Stimulated activated CD8-positive, alpha-beta memory T cell treated with anti-CD3 and anti-CD28 coated beads, Interleukin-15, amount 100 ng/mL, for 24 hours (primary cell): Measurements from ENCODE around the gene ATP1B1.
"Not testable (repeated sequence)": the region's sequence is repeated elsewhere in the genome, so short reads cannot be mapped to it uniquely, and the experiment has no call there.

Source experiments
- DNase-seq: peaks from one replicate; pipeline ENCODE4 v3.0.0-alpha.2; 2020; ENCODE audit warnings: low read depth

The ATP1B1 gene

DNA sequence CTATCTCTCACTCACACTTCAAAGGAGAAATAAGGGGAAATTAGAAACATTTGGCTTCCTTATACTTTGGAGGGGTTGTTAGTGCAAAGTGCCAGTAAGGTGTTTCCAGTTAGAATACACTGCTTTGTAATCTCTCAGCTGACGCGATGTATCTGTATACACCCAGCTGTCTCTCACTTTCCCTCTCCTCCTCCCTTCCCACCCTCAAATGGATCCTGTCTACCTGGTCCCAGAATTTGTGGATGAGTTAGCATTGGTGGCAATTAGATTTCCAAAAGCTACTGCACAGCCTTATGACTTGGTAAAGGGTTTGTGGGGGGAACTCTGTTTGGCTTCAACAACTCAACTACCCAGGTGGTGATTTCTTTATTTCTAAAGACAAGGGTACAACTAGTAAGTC, 10.5 kb downstream of the ATP1B1 start:
- DNase-seq: no peak

DNA sequence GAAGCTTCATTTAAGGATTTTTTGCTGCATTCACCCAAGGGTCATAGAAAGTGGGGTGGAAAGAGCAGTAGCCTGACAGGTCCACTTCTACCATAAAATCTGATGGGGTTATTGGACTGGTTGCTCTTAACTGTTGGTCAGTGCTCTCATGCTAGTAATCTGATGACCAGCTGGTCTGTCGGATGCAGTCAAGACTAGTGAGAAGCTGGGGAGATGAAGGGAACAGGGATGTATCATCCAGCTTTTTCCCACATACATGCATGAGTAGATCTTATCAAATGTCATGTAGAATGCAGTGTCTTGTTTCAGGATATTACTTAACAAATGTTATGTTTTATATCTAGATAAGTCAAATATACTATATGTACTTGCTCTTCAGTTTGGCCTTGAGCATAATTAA, 11.1 kb downstream of the ATP1B1 start:
- no peak for DNase-seq

- no peak for DNase-seq
Measured at GRCh38 chr1:169118227-169118626, 11.7 kb downstream of the ATP1B1 start.

GRCh38 chr1:169119405-169119804, 12.9 kb downstream of the ATP1B1 start:
- DNase-seq: no peak

GRCh38 chr1:169120066-169120465, 13.6 kb downstream of the ATP1B1 start:
- no peak for DNase-seq

GRCh38 chr1:169121146-169121923, 14.8 kb downstream of the ATP1B1 start:
- DNase-seq: no peak

- no peak for DNase-seq
Measured at GRCh38 chr1:169122976-169123375, 16.5 kb downstream of the ATP1B1 start.

GRCh38 chr1:169124459-169124858, 18.0 kb downstream of the ATP1B1 start:
- no peak for DNase-seq

DNA sequence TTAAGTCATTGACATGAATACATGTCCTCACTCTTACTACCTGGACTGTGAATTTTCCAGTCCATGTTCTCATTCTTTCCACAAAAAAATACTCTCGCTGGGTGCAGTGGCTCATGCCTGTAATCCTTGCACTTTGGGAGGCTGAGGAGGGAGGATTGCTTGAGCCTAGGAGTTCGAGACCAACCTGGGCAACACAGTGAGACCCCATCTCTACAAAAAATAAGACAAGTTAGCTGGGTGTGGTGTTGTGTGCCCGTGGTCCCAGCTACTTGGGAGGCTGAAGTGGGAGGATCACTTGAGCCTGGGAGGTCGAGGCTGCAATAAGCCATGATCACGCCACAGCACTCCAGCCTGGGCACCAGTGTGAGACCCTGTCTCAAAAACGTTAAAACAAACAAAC, 19.1 kb downstream of the ATP1B1 start:
- DNase-seq: not testable (repeated sequence)

DNA sequence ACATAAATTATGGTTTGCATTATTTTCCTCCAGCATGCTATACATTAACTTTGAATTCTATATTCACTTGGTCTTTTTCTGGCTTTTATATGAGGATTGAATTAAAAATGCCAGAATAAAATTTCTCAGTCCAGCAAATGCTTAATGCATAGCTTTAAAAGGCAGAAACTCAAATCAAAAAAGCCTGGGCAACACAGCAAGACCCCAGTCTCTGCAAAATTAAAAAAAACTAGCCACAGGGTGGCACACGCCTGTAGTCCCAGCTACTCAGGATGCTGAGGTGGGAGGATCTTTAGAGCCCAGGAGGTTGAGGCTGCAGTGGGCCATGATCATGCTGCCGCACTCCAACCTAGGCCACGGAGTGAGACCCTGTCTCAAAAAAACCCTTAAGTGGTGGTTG, 19.8 kb downstream of the ATP1B1 start:
- DNase-seq: no peak

GRCh38 chr1:169127305-169127704, 20.8 kb downstream of the ATP1B1 start:
- no peak for DNase-seq

GRCh38 chr1:169128562-169128961, 22.1 kb downstream of the ATP1B1 start:
- DNase-seq: no peak

DNA sequence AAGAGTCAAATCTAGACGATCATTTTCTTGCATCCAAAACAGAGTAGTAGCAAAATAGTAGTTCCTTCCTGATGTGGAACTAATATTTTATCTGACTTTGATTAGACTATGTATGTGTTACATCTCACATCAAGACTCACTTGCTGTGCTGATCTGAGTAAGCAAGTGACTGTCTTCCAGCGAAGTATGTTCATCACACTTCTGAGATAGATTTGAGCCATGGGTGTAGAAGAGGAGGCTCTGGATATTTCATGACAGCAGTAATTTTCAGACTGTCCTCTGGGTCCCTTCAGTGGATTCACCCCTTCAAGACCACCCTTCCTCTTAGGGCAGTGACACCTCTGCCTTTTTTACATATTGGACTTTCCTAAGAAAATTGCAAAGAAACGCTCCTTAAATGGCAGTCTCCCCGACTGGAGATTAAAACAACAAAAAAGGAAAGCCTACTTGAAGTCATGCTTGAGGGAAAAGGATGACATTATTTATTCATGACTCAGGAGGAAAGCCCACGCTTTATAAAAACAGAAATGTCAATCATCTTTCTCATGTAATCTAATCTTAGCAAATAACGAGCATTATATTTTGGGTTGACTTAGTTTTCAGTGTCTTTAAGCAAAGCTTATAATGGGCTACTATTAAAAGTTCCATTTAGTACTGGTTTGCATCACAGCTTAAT, 22.8 kb downstream of the ATP1B1 start:
- no peak for DNase-seq

DNA sequence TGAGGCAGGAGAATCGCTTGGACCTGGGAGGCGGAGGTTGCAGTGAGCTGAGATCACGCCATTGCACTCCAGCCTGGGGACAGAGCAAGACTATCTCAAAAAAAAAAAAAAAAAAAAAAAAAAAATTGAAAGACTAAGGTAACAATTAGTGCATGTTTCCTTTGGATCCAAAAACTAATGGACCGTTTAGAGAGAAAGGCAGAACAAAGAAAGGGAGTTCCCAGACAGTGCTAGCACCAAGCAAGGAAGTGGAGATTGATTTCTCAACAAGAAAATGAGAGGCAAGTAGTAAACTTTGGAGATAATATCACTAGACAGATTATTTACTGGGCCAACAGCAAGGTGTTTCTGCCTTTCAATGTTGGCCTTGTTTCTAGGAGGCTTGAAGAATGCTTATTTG, 24.2 kb downstream of the ATP1B1 start:
- DNase-seq: no peak

- no peak for DNase-seq
Measured at GRCh38 chr1:169132512-169133227, 26.2 kb downstream of the ATP1B1 start.

DNA sequence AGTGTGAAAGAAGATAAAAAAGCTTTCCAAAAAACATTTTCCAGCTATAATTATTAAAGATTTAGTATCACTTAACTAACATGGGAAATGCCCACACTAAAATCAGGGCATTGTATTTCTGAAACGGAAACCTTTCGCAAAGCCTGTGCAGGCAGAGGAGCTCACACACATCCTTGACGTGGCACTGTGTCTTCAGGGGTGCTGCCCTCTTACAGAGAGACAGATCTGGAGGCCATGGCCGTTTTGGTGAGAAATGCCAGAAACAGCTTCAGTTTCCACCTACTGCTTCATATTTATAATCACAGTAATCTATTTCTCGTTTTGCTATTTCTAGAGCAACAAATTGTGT, 26.7 kb downstream of the ATP1B1 start:
- DNase-seq: no peak

DNA sequence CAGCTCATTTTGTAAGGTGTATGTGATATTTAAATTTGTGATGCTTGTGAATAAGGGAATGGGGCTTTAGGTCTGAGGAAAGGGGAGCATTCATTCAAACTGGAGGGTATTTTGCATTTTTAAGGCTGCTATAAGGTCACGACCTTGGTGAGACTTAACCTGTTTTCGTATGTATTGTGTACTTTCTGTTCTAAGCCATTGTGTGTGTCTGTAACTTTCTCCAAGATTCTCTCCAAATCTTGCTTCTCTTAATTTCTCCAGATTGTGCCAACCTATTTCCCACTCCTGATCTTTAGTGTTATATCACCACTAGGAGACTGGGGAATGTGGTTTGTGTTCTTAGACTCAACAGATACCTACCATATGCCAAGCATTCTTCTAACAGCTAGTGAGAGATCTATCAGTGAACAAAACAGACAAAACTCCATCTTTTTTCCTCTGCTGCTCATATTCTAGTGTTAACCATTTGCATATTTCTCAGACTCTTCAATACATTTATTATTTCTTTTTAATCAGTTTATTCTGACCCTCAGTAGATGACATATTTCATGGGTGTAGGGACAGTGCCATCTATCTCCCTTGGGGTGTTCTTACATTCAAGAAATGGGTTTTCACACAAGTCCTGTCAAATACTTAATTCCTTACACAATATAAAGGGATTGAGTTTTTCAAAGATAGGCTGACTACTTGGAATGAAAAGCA, 27.5 kb downstream of the ATP1B1 start:
- DNase-seq: no peak

DNA sequence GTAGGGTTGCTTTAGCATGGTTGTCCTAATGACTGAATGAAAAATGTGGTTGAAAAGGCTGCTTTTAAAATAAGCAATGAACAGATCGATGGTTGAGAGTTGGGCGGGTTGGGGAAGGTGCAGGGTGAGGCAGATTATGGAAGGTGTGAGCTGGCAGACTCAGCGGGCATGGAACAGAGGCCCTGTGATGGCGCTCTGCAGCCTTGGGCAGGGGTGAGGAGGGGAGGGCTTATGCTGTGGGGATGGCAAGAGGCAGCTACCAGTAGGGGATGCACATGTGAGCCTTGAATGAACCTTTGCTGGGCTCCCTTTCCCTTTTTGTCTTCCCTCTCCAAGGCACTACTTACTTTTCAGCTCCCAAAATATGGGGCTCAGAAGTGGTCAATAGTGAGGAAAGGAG, 30.9 kb downstream of the ATP1B1 start:
- no peak for DNase-seq

DNA sequence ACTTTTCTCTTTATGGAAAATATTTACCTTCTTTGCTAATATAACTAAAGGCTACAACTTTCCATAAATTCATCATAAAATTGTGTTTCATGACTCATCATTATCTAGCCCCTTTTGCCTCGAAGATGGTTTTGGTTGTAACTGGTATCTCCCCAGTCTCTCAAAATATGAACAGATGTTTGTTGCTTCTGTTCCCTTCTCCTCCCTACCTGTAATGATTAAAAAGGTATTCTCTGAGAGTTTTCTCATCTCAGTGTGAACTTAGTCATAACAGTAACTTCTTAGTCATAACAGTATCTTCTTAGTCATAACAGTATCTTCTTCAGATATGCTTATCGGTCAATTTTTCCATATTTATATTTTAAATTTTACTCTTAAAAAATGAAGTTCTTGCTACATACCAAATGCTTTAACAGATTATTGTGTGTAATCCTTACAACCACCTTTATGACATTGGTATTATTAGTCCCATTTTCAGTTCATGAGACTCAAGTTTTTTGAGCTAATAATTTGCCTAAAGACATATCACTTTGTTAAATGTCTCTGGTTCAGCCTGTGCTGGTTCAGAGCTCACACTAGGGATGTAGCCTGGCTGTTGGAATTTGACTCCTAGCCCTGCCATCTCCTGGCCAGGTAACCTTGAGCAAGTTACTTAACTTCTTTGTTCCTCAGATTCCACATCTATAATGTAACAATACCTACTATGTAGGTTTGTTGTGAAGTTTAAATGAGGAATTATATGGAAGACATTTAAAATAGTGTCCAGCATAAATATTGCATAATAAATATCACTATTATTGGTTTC, 32.6 kb downstream of the ATP1B1 start:
- DNase-seq: no peak

DNA sequence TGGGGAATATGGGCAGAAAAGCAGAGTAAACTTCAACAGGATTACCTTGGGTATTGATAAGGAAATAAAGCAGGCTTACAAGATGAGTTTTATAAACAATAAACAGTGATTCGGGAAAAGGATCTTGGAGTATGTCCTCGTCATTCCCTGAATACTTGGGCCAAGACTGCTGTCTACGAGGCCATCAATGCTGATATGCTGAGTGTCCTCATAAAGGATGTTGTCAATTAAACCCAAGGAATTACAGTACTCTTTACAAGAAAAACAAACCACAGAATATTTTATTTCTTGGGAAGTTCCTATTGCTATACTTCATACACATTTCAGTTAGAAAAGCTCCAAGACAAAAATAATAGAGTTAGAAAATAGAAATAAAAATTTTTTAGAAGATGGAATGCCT, 34.9 kb downstream of the ATP1B1 start:
- DNase-seq: no peak

DNA sequence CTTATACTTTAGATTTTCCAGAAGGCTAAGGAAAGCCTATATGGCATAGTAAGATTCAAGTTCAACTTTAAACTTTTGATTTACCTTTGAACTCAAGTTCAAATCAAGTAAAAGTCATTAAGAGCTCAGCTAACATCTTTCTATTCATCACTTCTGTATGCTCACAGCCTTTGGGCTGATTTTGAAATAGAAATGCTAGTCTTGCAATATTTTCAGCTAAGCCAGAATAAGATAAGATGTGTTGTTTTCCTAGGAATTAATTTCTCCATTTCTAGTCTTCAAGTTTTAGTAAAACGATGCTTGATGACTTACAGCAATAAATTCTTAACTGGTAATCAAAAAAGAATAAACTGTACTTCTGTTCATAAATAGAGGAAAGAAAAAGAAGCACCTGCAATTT, 35.6 kb downstream of the ATP1B1 start:
- no peak for DNase-seq

GRCh38 chr1:169143346-169143745, 36.9 kb downstream of the ATP1B1 start:
- no peak for DNase-seq
